Activated T-cell treated with anti-CD3 and anti-CD28 coated beads, Interleukin-2, amount 50 U/mL, for 24 hours (primary cell): Measurements from ENCODE around the gene OTUD3.
A peak's percentile ranks its signal among the peaks of the same experiment; 100 is the strongest.
"Not testable (repeated sequence)": the region's sequence is repeated elsewhere in the genome, so short reads cannot be mapped to it uniquely, and the experiment has no call there.

ENCODE experiments used
- DNase-seq: peaks from one replicate; pipeline ENCODE4 v3.0.0-alpha.2; 2020
- H3K27ac Mint-ChIP-seq: 2 replicates; pipeline ENCODE4 v1.8.0; 2020; ENCODE audit warnings: mild to moderate bottlenecking, mixed read lengths
- H3K27me3 Mint-ChIP-seq: 2 replicates; pipeline ENCODE4 v1.8.0; 2020; ENCODE audit warnings: mixed read lengths
- H3K36me3 Mint-ChIP-seq: 2 replicates; pipeline ENCODE4 v1.8.0; 2020; ENCODE audit warnings: low read depth, mixed read lengths
- H3K4me1 Mint-ChIP-seq: 2 replicates; pipeline ENCODE4 v1.8.0; 2020; ENCODE audit warnings: low read depth, mixed read lengths
- H3K4me3 Mint-ChIP-seq: 2 replicates; pipeline ENCODE4 v1.8.0; 2020; ENCODE audit warnings: mild to moderate bottlenecking, moderate library complexity, mixed read lengths
- H3K9me3 Mint-ChIP-seq: 2 replicates; pipeline ENCODE4 v1.8.0; 2020; ENCODE audit warnings: mixed read lengths

Gene OTUD3, protein sequence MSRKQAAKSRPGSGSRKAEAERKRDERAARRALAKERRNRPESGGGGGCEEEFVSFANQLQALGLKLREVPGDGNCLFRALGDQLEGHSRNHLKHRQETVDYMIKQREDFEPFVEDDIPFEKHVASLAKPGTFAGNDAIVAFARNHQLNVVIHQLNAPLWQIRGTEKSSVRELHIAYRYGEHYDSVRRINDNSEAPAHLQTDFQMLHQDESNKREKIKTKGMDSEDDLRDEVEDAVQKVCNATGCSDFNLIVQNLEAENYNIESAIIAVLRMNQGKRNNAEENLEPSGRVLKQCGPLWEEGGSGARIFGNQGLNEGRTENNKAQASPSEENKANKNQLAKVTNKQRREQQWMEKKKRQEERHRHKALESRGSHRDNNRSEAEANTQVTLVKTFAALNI

DNA sequence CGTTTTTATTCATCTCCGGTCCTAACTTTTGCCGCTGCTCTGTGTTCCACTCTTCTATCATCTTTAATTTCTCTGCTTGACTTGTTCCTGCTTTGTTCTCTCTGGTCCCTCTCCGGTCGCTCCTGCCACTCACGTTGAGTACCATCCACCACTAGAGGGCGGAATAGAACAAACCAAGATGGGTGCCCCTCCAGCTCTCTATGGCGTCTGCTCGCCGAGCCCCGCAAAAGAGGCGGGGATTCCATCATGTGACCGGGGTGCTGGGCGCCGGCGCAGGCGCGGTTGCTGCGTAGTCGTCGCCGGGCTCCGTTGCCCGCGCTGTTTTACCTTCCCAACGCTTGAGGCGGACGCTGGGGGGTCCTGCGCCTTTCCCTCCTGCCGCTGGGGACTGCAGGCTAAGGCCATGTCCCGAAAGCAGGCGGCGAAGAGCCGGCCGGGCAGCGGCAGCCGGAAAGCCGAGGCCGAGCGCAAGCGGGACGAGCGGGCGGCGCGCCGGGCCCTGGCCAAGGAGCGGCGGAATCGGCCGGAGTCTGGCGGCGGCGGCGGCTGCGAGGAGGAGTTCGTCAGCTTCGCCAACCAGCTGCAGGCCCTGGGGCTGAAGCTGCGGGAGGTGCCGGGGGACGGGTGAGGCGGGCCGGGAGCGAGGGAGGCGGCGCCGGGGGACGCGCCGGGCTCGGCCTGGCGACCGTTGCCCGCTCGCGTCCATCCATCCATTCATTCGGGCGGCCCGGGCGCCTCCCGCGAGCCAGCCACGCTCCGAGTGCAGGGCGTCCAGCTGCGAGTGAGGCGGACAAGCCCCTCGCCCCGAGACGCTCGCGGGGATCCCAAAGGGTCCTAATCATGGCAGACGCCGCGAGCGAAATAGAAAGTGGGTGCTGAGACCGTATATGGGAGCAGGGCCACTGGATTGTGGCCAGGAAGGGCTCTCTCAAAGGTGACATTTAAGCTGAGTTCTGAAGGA lies at the start of gene OTUD3:
Gene OTUD3, plus strand, starts transcription at position 285 of the 961 bp plus-strand sequence. Its CDS starts 119 bp downstream, at position 404.
- H3K27me3 Mint-ChIP-seq, result peaks cover 2% of the 10 kb centered on the region
- DNase-seq, result peak; percentile 94
- peaks cover 43% of the 10 kb centered on the region for H3K4me1 Mint-ChIP-seq
- H3K36me3 Mint-ChIP-seq, result peaks cover 35% of the 10 kb centered on the region
- peak within 1 kb of the TSS; percentile 88 for H3K4me3 Mint-ChIP-seq
- no peaks in the 10 kb centered on the region for H3K9me3 Mint-ChIP-seq
- peak within 1 kb of the TSS; percentile 83 for H3K27ac Mint-ChIP-seq

DNA sequence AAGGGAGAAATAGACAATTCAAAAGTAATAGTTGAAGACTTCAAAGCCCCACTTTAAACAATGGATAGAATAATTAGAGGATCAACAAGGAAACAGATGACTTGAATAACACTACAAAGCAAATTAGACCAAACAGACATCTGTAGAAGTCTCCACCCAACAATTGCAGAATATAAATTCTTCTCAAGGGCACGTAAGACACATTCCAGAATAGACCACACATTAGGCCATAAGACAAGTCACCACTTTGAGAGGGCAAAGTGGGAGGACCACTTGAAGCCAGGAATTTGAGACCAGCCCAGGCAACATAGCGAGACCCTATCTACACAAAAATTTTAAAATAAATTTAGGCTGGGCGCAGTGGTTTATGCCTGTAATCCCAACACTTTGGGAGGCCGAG lies 46.6 kb upstream of the OTUD3 start:
- no peaks in the 10 kb centered on the region for H3K9me3 Mint-ChIP-seq
- DNase-seq, result no peak
- peaks cover 41% of the 10 kb centered on the region for H3K27me3 Mint-ChIP-seq
- no peaks in the 10 kb centered on the region for H3K36me3 Mint-ChIP-seq
- no peak overlapping the region for H3K27ac Mint-ChIP-seq
- H3K4me1 Mint-ChIP-seq, result peaks cover 14% of the 10 kb centered on the region
- H3K4me3 Mint-ChIP-seq, result no peak overlapping the region

DNA sequence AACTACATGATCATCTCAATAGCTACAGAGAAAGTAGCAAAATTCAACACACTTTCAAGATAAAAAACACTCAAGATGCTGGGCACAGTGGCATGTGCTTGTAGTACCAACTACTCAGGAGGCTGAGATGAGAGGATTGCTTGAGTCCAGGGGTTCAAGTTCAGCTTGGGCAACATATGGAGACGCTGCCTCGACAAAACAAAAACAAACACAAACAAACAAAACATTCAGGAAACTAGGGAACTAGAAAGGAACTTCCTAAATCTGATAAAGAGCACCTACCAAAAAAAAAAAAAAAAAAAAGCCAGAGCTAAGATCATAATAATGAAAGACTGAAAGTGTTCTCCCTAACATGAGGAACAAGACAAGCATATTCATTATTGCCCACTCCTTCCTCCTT lies 44.3 kb upstream of the OTUD3 start:
- Mint-ChIP-seq H3K27ac (no peak overlapping the region), H3K4me1 (peaks cover 18% of the 10 kb centered on the region), H3K36me3 (no peaks in the 10 kb centered on the region), H3K4me3 (no peak overlapping the region), H3K27me3 (peaks cover 22% of the 10 kb centered on the region), H3K9me3 (no peaks in the 10 kb centered on the region)
- no peak for DNase-seq

DNA sequence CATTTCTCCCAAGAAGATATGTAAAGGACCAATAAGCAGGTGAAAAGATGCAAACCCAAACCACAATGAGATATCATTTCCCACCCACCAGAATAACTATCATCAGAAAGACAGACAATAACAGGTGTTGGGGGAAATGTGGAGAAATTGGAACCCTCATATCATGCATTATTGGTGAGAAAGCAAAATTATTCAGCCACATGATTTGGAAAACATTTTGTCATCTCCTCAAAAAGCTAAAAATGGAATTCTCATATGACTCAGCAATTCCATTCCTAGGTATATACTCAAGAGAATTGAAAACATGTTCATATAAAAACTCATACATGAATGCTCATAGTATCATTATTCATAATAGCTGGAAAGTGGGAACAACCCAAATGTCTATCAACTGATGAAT lies 42.0 kb upstream of the OTUD3 start:
- no peaks in the 10 kb centered on the region for H3K9me3 Mint-ChIP-seq
- H3K4me3 Mint-ChIP-seq, result no peak overlapping the region
- peaks cover 28% of the 10 kb centered on the region for H3K27me3 Mint-ChIP-seq
- H3K27ac Mint-ChIP-seq, result peak overlapping the region; percentile 41
- H3K36me3 Mint-ChIP-seq, result no peaks in the 10 kb centered on the region
- no peak for DNase-seq
- peaks cover 18% of the 10 kb centered on the region for H3K4me1 Mint-ChIP-seq

DNA sequence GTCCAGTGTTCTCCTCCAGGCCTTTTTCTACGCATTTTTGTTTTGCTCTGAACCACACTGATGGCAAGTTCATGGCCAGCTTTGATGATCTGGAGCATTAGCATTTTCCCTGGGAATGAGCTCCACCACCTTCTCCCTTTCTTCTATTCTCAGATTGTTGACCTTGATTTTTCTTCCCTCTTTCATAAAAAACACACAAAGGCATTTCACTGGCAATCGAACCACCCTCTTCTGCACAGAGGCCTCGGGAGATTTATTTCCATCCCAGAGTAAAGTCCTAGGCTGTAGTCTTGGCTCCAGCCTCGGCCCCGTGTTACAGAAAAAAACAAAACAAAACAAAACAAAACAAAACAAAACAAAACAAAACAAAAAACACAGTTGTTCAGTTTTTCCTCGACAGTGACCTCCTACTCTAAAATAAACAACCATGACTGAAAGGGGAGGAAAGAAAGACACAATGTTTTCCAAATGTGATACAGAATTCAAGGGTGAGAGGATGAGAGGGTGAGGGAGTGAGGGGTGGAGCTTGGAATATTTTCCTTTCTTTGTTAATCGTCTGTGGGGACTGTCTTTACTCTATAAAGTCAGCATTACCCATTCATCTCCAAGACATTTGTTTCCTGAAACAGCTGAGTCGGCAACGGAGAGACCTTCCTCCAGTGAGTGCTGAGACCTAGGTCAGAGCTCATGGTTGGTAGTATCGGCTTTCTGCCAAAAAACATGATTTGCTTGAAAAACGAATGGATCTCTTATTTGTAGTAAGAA lies 37.3 kb upstream of the OTUD3 start:
- peaks cover 10% of the 10 kb centered on the region for H3K4me1 Mint-ChIP-seq
- H3K27ac Mint-ChIP-seq, result no peak overlapping the region
- H3K4me3 Mint-ChIP-seq, result no peak overlapping the region
- peaks cover 34% of the 10 kb centered on the region for H3K27me3 Mint-ChIP-seq
- DNase-seq, result no peak
- no peaks in the 10 kb centered on the region for H3K9me3 Mint-ChIP-seq
- no peaks in the 10 kb centered on the region for H3K36me3 Mint-ChIP-seq

DNA sequence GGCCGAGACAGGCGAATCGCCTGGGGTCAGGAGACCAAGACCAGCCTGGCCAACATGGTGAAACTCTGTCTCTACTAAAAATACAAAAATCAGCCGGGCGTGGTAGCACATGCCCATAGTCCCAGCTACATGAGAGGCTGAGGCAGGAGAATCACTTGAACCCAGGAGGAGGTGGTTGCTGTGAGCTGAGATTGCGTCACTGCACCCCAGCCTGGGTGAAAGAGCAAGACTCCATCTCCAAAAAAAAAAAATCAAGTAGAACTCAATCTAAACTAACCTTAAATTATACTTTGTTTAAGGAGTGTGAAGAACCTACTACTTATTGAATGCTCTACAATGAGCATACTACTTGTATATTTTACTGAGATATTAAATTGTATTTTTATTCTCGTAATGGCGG lies 36.6 kb upstream of the OTUD3 start:
- no peaks in the 10 kb centered on the region for H3K9me3 Mint-ChIP-seq
- peaks cover 34% of the 10 kb centered on the region for H3K27me3 Mint-ChIP-seq
- H3K4me1 Mint-ChIP-seq, result peaks cover 4% of the 10 kb centered on the region
- no peak overlapping the region for H3K27ac Mint-ChIP-seq
- no peak overlapping the region for H3K4me3 Mint-ChIP-seq
- no peak for DNase-seq
- no peaks in the 10 kb centered on the region for H3K36me3 Mint-ChIP-seq

DNA sequence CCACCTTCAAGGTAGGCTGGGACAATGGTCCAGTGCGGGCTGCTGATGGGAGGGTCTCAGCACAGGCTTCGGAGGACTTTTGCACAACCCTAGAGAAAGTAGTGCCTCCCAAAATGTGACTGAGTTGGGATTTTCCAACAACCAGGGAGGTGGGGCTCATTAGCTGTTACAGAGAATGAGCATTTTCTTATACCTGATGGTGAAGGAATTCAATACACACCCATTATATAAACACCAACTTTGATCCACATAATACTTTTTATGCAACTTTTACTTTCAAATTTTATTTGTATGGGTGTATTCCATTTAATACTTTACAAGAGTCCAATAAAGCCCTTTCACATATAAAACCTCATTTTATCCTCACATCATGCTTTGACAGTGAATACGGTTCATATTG lies 35.9 kb upstream of the OTUD3 start:
- H3K9me3 Mint-ChIP-seq, result no peaks in the 10 kb centered on the region
- H3K36me3 Mint-ChIP-seq, result no peaks in the 10 kb centered on the region
- no peak overlapping the region for H3K4me3 Mint-ChIP-seq
- H3K27me3 Mint-ChIP-seq, result peaks cover 34% of the 10 kb centered on the region
- H3K27ac Mint-ChIP-seq, result no peak overlapping the region
- DNase-seq, result no peak
- H3K4me1 Mint-ChIP-seq, result no peaks in the 10 kb centered on the region

DNA sequence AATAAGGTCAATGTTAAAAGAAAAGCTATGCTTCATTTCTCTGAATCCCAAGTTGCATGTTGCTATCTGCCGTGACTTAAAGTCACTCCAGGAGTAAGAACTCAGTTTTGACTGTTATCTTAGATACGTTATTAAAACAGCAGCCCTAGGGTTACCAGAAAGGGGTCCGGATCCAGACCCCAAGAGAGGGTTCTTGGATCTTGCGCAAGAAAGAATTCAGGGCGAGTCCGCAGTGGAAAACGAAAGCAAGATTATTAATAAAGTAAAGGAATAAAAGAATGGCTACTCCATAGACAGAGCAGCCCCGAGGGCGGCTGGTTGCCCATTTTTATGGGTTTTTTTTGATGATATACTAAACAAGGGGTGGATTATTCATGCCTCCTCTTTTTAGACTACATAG lies 34.9 kb upstream of the OTUD3 start:
- peaks cover 34% of the 10 kb centered on the region for H3K27me3 Mint-ChIP-seq
- not testable (repeated sequence) for H3K27ac Mint-ChIP-seq, DNase-seq, H3K36me3 Mint-ChIP-seq, H3K9me3 Mint-ChIP-seq, H3K4me1 Mint-ChIP-seq, H3K4me3 Mint-ChIP-seq

DNA sequence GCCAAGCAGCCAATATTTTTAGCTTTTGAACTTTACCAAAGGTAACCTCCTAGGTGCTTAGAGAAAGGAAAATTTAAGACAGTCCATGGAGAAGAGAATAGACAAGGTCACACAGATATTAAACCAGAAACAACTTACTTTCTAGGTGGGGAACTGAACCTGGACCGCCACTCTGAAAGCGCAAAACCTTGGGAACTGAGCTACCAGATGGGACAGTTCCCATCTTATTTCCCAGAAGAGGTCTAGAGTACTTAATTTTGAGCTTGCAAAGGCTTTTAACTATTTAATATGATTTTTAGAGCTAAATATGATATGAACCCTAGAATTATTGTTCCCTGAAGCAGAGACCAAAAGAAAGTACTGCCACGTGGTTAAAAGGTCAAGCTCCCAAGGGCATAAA lies 32.9 kb upstream of the OTUD3 start:
- H3K27ac Mint-ChIP-seq, H3K4me3 Mint-ChIP-seq: not testable (repeated sequence)

DNA sequence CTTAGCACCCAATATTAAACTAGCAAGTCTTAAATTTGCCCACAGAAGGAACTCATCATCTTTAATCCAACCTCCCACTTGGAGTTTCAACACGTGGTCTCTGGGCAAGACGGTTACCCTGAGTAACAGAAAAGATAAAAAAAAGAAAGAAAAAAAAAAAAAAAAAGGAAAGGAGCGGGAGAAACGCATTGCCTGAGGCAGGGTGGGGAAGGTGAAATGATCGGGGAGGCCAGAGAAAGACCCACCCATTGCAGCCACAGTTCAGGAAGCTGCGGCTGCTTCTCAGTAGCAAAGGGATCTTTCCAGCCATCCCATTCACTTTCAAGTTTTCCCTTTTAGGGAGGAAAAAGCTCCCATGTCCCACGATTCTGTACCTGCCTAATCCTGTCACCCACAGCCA lies 32.0 kb upstream of the OTUD3 start:
- Mint-ChIP-seq H3K9me3 (no peaks in the 10 kb centered on the region), H3K4me1 (no peaks in the 10 kb centered on the region), H3K27ac (no peak overlapping the region), H3K36me3 (no peaks in the 10 kb centered on the region), H3K4me3 (no peak overlapping the region), H3K27me3 (peaks cover 18% of the 10 kb centered on the region)
- no peak for DNase-seq

More for the DNA sequence above, 32.9 kb upstream of the OTUD3 start:
- not testable (repeated sequence) for H3K4me1 Mint-ChIP-seq, H3K9me3 Mint-ChIP-seq, DNase-seq, H3K36me3 Mint-ChIP-seq
- H3K27me3 Mint-ChIP-seq, result peaks cover 26% of the 10 kb centered on the region

DNA sequence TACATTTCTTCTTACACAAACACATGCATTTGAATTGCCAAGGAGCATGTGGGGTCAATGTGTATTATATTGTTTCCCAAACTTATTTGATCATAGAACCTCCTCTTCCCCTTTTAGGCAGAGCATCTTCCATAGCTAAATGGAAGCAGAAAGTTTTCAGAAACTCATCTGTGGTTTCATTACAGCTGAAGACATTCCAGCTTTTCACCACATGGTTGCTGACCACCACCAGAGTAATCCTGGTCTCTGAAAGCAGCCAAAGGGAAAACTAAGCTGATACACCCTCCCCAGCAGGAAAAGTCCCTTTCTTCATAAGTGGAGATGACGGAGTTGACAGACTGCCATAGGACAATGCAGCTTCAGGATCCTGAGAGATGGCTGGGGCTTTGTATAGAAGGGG lies 30.2 kb upstream of the OTUD3 start:
- Mint-ChIP-seq H3K9me3 (no peaks in the 10 kb centered on the region), H3K27me3 (peaks cover 6% of the 10 kb centered on the region), H3K36me3 (no peaks in the 10 kb centered on the region), H3K27ac (no peak overlapping the region), H3K4me3 (no peak overlapping the region), H3K4me1 (no peaks in the 10 kb centered on the region)
- DNase-seq, result no peak

DNA sequence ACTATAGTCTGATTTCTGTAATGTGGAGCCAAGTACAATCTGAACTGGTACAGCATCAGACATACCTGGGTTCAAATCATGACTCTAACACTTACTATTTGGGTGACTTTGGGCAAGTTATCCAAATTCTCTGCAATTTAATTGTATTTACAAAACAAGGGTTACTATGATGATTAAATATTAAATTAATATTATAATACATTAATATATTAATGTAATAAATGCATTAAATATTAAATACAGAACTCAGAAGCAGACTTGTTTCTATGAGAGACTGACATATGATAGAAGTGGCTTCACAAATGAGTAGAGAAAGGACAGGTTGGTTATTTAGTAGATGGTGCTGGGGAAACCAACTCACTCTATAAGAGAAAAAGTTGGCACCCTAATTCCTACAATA lies 27.3 kb upstream of the OTUD3 start:
- H3K4me3 Mint-ChIP-seq, result no peak overlapping the region
- H3K27ac Mint-ChIP-seq, result no peak overlapping the region
- H3K4me1 Mint-ChIP-seq, result no peaks in the 10 kb centered on the region
- no peaks in the 10 kb centered on the region for H3K9me3 Mint-ChIP-seq
- H3K36me3 Mint-ChIP-seq, result no peaks in the 10 kb centered on the region
- peaks cover 14% of the 10 kb centered on the region for H3K27me3 Mint-ChIP-seq
- no peak for DNase-seq

DNA sequence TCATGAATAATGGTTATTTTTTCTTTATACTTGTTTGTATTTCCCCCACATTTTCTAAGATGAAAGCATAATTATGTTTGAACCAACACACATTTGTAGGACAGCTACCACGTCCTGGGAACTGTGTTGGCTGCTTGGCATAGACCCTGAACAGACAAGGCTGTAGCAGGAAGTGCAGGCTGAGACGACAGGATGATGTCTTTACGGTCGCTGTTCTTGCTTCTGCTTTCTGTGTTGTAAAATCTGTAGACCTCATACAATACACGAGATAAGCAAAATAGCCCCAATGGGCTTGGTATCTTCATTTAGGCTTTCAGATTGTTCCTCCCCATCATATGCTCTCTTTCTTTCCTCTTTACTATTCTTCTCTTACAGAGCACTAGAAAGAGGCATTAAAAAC lies 23.3 kb upstream of the OTUD3 start:
- Mint-ChIP-seq H3K9me3 (peaks cover 4% of the 10 kb centered on the region), H3K4me3 (no peak overlapping the region), H3K4me1 (no peaks in the 10 kb centered on the region), H3K27ac (no peak overlapping the region), H3K36me3 (no peaks in the 10 kb centered on the region), H3K27me3 (peaks cover 33% of the 10 kb centered on the region)
- DNase-seq, result no peak

DNA sequence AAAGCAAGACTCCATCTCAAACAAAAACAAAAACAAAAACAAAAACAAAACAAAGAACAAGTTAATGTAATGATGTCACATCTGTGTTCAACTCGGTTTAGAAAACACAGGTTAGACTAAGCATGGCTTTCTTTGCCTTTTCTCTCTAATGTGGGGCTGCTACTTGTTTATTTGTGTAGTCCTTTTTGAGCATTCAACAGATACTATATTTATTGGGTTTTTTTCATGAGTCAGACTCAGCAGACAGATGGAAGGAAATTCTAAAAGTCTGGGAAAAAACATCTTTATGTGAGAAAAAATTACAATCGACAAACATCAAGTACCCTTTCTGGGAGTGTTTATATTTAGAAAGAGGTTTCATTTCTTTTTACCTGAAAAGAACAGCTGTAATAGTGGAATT lies 22.3 kb upstream of the OTUD3 start:
- Mint-ChIP-seq H3K27me3 (peaks cover 35% of the 10 kb centered on the region), H3K27ac (no peak overlapping the region)

More for the DNA sequence above, 22.3 kb upstream of the OTUD3 start:
- no peak overlapping the region for H3K4me3 Mint-ChIP-seq
- H3K36me3 Mint-ChIP-seq, result no peaks in the 10 kb centered on the region
- DNase-seq, result no peak
- no peaks in the 10 kb centered on the region for H3K4me1 Mint-ChIP-seq
- peaks cover 4% of the 10 kb centered on the region for H3K9me3 Mint-ChIP-seq
